Neural cell (in vitro differentiated cells): ENCODE results near the gene KDM4C. TPM values are rescaled to one million over a fixed set of nuclear protein-coding genes. Genes with fewer than 3 reads are reported as not detected.

ENCODE experiments used
- H2AFZ ChIP-seq: fragments of 200-600, 300-800 bp; sonication (generic), shearing (Covaris generic); 2 replicates; pipeline ENCODE4 v1.6.0; 2014; ENCODE audit warnings: low read depth, mild to moderate bottlenecking, antibody characterized with exemption, low read length, moderate library complexity
- H3F3A ChIP-seq: fragments of 200-600 bp; shearing (Covaris generic); 2 replicates; pipeline ENCODE4 v1.6.1; 2016; ENCODE audit warnings: mild to moderate bottlenecking, moderate library complexity, mixed read lengths, antibody characterized with exemption, low read length; ENCODE audit not compliant: insufficient read depth, poor library complexity, severe bottlenecking
- H3K27ac ChIP-seq: fragments of 200-600, 300-800 bp; sonication (generic), shearing (Covaris generic); 2 replicates; pipeline ENCODE4 v1.5.1; 2014; ENCODE audit warnings: mild to moderate bottlenecking, low read length, moderate library complexity
- H3K27me3 ChIP-seq: fragments of 300-800, 200-600 bp; sonication (generic), shearing (Covaris generic); 2 replicates; pipeline ENCODE4 v1.6.0; 2014; ENCODE audit warnings: mild to moderate bottlenecking, low read depth, low read length, moderate library complexity; ENCODE audit not compliant: insufficient read depth
- H3K36me3 ChIP-seq: fragments of 300-800, 200-600 bp; sonication (generic), shearing (Covaris generic); 2 replicates; pipeline ENCODE4 v1.5.1; 2014; ENCODE audit warnings: mild to moderate bottlenecking, antibody characterized with exemption, low read length, moderate library complexity; ENCODE audit not compliant: insufficient read depth
- H3K4me2 ChIP-seq: fragments of 300-800, 200-600 bp; sonication (generic), shearing (Covaris generic); 2 replicates; pipeline ENCODE4 v1.6.0; 2014; ENCODE audit warnings: mild to moderate bottlenecking, low read length
- H3K4me3 ChIP-seq: fragments of 300-800, 200-600 bp; sonication (generic), shearing (Covaris generic); 2 replicates; pipeline ENCODE4 v1.5.1; 2014; ENCODE audit warnings: mild to moderate bottlenecking, low read length, moderate library complexity
- H3K79me2 ChIP-seq: fragments of 200-600 bp; shearing (Covaris generic); replicated peaks from 2 replicates; pipeline ENCODE4 v1.6.0; 2014; ENCODE audit warnings: mild to moderate bottlenecking, low read length, moderate library complexity; ENCODE audit not compliant: insufficient read depth
- H3K9ac ChIP-seq: fragments of 300-800, 200-600 bp; sonication (generic), shearing (Covaris generic); 2 replicates; pipeline ENCODE4 v1.6.1; 2016; ENCODE audit warnings: mild to moderate bottlenecking, low read length, mixed read lengths
- H3K9me2 ChIP-seq: fragments of 200-600 bp; shearing (Covaris generic); 2 replicates; pipeline ENCODE4 v1.6.1; 2016; ENCODE audit warnings: mild to moderate bottlenecking, low read length, mixed read lengths; ENCODE audit not compliant: insufficient read depth
- H3K9me3 ChIP-seq: fragments of 200-600, 300-800 bp; sonication (generic), shearing (Covaris generic); 2 replicates; pipeline ENCODE4 v1.6.1; 2016; ENCODE audit warnings: mild to moderate bottlenecking, mixed run types, low read length, moderate library complexity, mixed read lengths
- H4K20me1 ChIP-seq: fragments of 200-600 bp; shearing (Covaris generic); 2 replicates; pipeline ENCODE4 v1.6.1; 2016; ENCODE audit warnings: mild to moderate bottlenecking, mixed run types; ENCODE audit not compliant: insufficient read depth
- EP300 ChIP-seq: fragments of 450-650 bp; conservative IDR thresholded peaks from 2 replicates; pipeline ENCODE4 v1.6.1; 2014; ENCODE audit warnings: antibody characterized with exemption, mild to moderate bottlenecking, moderate library complexity; ENCODE audit not compliant: poor library complexity, severe bottlenecking
- EZH2 ChIP-seq: fragments of 200-600, 300-800 bp; shearing (Covaris generic), sonication (generic); IDR thresholded peaks from 2 replicates; pipeline ENCODE4 v1.6.1; 2014; ENCODE audit warnings: antibody characterized with exemption, low read length, borderline replicate concordance, mild to moderate bottlenecking; ENCODE audit not compliant: insufficient read depth, poor library complexity, severe bottlenecking
- MXI1 ChIP-seq: fragments of 450-650 bp; conservative IDR thresholded peaks from 2 replicates; pipeline ENCODE4 v1.6.1; 2014; ENCODE audit warnings: antibody characterized with exemption, mild to moderate bottlenecking; ENCODE audit not compliant: poor library complexity, severe bottlenecking
- POLR2AphosphoS5 ChIP-seq: IDR thresholded peaks from 2 replicates; pipeline ENCODE4 v1.6.1; 2012
- RAD21 ChIP-seq: fragments of 450-650 bp; conservative IDR thresholded peaks from 2 replicates; pipeline ENCODE4 v1.6.1; 2014; ENCODE audit warnings: antibody characterized with exemption, mild to moderate bottlenecking, moderate library complexity
- SMC3 ChIP-seq: fragments of 450-650 bp; conservative IDR thresholded peaks from 2 replicates; pipeline ENCODE4 v1.6.1; 2014; ENCODE audit warnings: antibody characterized with exemption, mild to moderate bottlenecking, moderate library complexity; ENCODE audit not compliant: poor library complexity
- TAF1 ChIP-seq: IDR thresholded peaks from 2 replicates; pipeline ENCODE4 v1.6.1; 2012; ENCODE audit warnings: low read depth
- polyA plus RNA-seq: library from polyadenylated mRNA; depleted of rRNA; stranded (reverse); fragments of >200 nt; gene quantifications from 2 replicates; pipeline ENCODE4 v1.2.3, GENCODE V29; 2014
- TF ChIP-seq, protein P1 (sequence below): IDR thresholded peaks from 2 replicates; pipeline ENCODE4 v1.6.1; 2012; ENCODE audit warnings: borderline replicate concordance
- TF ChIP-seq, protein P2 (sequence below): fragments of 450-650 bp; IDR thresholded peaks from 2 replicates; pipeline ENCODE4 v1.5.1; 2014; ENCODE audit warnings: antibody characterized with exemption, mild to moderate bottlenecking, moderate library complexity; ENCODE audit not compliant: poor library complexity, severe bottlenecking

KDM4C gene
- polyA plus RNA-seq, 1 donor from 2014 or later = 21.1 TPM

DNA sequence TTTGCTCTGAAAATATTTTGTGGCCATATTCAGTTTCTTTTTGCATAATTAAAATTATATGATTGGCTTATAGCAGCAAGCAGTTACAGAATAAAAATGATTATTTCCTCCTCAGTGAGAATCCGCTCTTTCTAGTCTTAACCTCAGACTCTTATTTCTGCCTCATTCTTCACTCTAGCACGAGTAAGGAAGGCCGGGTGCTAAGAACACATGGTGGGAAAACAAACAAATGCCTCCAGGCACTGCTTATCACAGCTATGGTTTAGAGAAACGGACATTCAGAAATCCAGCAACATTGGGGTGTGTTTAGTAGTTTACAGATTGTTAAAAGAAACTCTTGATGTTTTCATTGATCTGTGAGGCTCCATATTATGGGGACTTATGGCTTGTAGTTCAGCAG is 168.7 kb downstream of the KDM4C start:
- H3K4me2 ChIP-seq = no peak overlapping the region
- no peak overlapping the region for H3K4me3 ChIP-seq
- H3K79me2 ChIP-seq = no peaks in the 10 kb centered on the region
- no peaks in the 10 kb centered on the region for H3K36me3 ChIP-seq
- no peak overlapping the region for H2AFZ ChIP-seq
- H3K9me2 ChIP-seq = no peaks in the 10 kb centered on the region
- no peaks in the 10 kb centered on the region for H3K9me3 ChIP-seq
- H3K9ac ChIP-seq = no peak overlapping the region
- no peaks in the 10 kb centered on the region for H4K20me1 ChIP-seq
- H3F3A ChIP-seq = no peaks in the 10 kb centered on the region
- H3K27ac ChIP-seq = no peak overlapping the region
- TF ChIP-seq POLR2AphosphoS5 (no peak), MXI1 (no peak), EZH2 (no peak), RAD21 (no peak)
- no peaks in the 10 kb centered on the region for H3K27me3 ChIP-seq

DNA sequence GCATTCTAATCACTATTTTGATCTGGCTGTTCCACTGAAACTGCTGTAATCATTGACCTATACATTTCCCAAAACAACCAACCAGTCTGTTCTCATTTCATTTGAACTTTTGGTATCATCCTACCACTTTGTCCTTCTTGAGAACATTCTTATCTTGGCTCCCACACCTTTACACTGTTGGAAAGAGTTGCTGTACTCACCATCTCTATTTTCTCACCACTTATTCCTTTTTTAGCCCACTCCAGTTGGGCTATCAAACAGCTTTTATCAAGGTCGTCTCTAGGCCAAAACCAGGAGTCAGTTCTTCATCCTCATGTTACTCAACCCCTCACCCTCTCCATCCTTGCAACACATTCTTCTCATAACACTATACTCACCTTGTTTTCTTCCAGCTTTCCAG is 170.1 kb downstream of the KDM4C start:
- H3K36me3 ChIP-seq = no peaks in the 10 kb centered on the region
- H3K27me3 ChIP-seq = no peaks in the 10 kb centered on the region
- TF ChIP-seq RAD21 (no peak), TAF1 (no peak), EP300 (no peak), EZH2 (no peak), SMC3 (no peak), MXI1 (no peak), POLR2AphosphoS5 (no peak)
- TF ChIP-seq, protein P1, sequence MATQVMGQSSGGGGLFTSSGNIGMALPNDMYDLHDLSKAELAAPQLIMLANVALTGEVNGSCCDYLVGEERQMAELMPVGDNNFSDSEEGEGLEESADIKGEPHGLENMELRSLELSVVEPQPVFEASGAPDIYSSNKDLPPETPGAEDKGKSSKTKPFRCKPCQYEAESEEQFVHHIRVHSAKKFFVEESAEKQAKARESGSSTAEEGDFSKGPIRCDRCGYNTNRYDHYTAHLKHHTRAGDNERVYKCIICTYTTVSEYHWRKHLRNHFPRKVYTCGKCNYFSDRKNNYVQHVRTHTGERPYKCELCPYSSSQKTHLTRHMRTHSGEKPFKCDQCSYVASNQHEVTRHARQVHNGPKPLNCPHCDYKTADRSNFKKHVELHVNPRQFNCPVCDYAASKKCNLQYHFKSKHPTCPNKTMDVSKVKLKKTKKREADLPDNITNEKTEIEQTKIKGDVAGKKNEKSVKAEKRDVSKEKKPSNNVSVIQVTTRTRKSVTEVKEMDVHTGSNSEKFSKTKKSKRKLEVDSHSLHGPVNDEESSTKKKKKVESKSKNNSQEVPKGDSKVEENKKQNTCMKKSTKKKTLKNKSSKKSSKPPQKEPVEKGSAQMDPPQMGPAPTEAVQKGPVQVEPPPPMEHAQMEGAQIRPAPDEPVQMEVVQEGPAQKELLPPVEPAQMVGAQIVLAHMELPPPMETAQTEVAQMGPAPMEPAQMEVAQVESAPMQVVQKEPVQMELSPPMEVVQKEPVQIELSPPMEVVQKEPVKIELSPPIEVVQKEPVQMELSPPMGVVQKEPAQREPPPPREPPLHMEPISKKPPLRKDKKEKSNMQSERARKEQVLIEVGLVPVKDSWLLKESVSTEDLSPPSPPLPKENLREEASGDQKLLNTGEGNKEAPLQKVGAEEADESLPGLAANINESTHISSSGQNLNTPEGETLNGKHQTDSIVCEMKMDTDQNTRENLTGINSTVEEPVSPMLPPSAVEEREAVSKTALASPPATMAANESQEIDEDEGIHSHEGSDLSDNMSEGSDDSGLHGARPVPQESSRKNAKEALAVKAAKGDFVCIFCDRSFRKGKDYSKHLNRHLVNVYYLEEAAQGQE = no peak
- TF ChIP-seq, protein P2, sequence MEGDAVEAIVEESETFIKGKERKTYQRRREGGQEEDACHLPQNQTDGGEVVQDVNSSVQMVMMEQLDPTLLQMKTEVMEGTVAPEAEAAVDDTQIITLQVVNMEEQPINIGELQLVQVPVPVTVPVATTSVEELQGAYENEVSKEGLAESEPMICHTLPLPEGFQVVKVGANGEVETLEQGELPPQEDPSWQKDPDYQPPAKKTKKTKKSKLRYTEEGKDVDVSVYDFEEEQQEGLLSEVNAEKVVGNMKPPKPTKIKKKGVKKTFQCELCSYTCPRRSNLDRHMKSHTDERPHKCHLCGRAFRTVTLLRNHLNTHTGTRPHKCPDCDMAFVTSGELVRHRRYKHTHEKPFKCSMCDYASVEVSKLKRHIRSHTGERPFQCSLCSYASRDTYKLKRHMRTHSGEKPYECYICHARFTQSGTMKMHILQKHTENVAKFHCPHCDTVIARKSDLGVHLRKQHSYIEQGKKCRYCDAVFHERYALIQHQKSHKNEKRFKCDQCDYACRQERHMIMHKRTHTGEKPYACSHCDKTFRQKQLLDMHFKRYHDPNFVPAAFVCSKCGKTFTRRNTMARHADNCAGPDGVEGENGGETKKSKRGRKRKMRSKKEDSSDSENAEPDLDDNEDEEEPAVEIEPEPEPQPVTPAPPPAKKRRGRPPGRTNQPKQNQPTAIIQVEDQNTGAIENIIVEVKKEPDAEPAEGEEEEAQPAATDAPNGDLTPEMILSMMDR = no peak
- H3F3A ChIP-seq = no peaks in the 10 kb centered on the region
- H2AFZ ChIP-seq = no peak overlapping the region
- no peak overlapping the region for H3K4me2 ChIP-seq
- no peaks in the 10 kb centered on the region for H3K9me3 ChIP-seq
- no peak overlapping the region for H3K9ac ChIP-seq
- H4K20me1 ChIP-seq = no peaks in the 10 kb centered on the region
- H3K27ac ChIP-seq = no peak overlapping the region
- no peaks in the 10 kb centered on the region for H3K79me2 ChIP-seq
- H3K4me3 ChIP-seq = no peak overlapping the region
- no peaks in the 10 kb centered on the region for H3K9me2 ChIP-seq

DNA sequence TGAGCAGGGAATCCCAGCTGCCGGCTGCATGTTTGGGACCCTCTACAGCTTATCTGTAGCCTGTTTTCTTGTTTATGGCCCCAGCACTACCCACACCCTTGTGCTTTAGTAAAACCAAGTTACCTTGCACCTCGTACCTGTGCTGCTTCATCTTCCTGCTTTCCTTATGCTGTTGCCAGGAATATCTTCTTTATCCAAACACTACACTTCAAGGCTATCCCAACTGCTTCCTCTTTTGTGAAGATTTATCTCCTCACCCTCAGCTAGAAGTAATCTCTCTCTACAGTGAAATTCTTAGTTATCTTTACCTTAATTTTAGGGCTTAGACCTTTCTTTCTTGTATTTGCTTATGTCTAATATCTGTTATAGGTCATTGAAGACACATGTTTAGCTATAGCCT is 171.1 kb downstream of the KDM4C start:
- Histone ChIP-seq H3K27ac (no peak overlapping the region), H3K4me2 (no peak overlapping the region), H3F3A (no peaks in the 10 kb centered on the region), H3K27me3 (no peaks in the 10 kb centered on the region), H2AFZ (no peak overlapping the region), H3K79me2 (no peaks in the 10 kb centered on the region), H3K4me3 (no peak overlapping the region), H3K9ac (no peak overlapping the region), H3K9me2 (no peaks in the 10 kb centered on the region), H4K20me1 (no peaks in the 10 kb centered on the region), H3K36me3 (no peaks in the 10 kb centered on the region), H3K9me3 (no peaks in the 10 kb centered on the region)
- TF ChIP-seq SMC3 (no peak), MXI1 (no peak), TAF1 (no peak), RAD21 (no peak)
